GM23338 (cell line): ENCODE data around the gene MERTK.

Experiments used
- CREB1 ChIP-seq: fragments of 250-450 bp; sonication (Bioruptor Pico); IDR thresholded peaks from 2 replicates; pipeline ENCODE4 v1.5.0; 2020; ENCODE audit warnings: low read depth, mild to moderate bottlenecking, moderate library complexity
- CTCF ChIP-seq, 2 experiments: fragments of 200-600 bp in 1 of 2; sonication (generic) in 1 of 2; conservative IDR thresholded peaks; 2 replicates each; pipeline versions ENCODE4 v1.5.1 to v1.6.1; 2016 to 2017; ENCODE audit warnings: antibody characterized with exemption in 2 of 2, low read depth in 2 of 2, mild to moderate bottlenecking in 2 of 2, moderate library complexity in 1 of 2
- ETS1 ChIP-seq: IDR thresholded peaks from 2 replicates; pipeline ENCODE4 v1.6.1; 2016; ENCODE audit warnings: antibody characterized with exemption
- EZH2 ChIP-seq: fragments of 200-600 bp; sonication (generic); IDR thresholded peaks from one replicate; pipeline ENCODE4 v1.8.0; 2017; ENCODE audit warnings: antibody characterized with exemption, mild to moderate bottlenecking, low read depth; ENCODE audit not compliant: unreplicated experiment
- EZH2phosphoT487 ChIP-seq: fragments of 200-600 bp; sonication (generic); IDR thresholded peaks from one replicate; pipeline ENCODE4 v1.8.1; 2018; ENCODE audit warnings: antibody characterized with exemption; ENCODE audit not compliant: unreplicated experiment
- JUNB ChIP-seq: IDR thresholded peaks from one replicate; pipeline ENCODE4 v1.6.1; 2016; ENCODE audit warnings: antibody characterized with exemption; ENCODE audit not compliant: unreplicated experiment
- NANOG ChIP-seq: IDR thresholded peaks from 2 replicates; pipeline ENCODE4 v1.6.1; 2016; ENCODE audit warnings: antibody characterized with exemption, borderline replicate concordance
- POLR2AphosphoS5 ChIP-seq: IDR thresholded peaks from 2 replicates; pipeline ENCODE4 v1.6.1; 2016; ENCODE audit warnings: antibody characterized with exemption, low read depth
- REST ChIP-seq: IDR thresholded peaks from one replicate; pipeline ENCODE4 v1.6.1; 2018; ENCODE audit warnings: antibody characterized with exemption; ENCODE audit not compliant: unreplicated experiment
- STAT1 ChIP-seq: IDR thresholded peaks from one replicate; pipeline ENCODE4 v1.6.1; 2016; ENCODE audit warnings: antibody characterized with exemption; ENCODE audit not compliant: unreplicated experiment
- ZNF331 ChIP-seq: fragments of 250-450 bp; sonication (Bioruptor Pico); IDR thresholded peaks from 2 replicates; pipeline ENCODE4 v1.5.0; 2020; ENCODE audit warnings: low read depth, mild to moderate bottlenecking, moderate library complexity
- ZNF462 ChIP-seq: fragments of 250-450 bp; sonication (Bioruptor Pico); IDR thresholded peaks from 2 replicates; pipeline ENCODE4 v1.5.0; 2020; ENCODE audit warnings: mild to moderate bottlenecking, moderate library complexity

GRCh38 chr2:111930409-111930808 is 32.0 kb downstream of the MERTK start:
- TF ChIP-seq EZH2phosphoT487 (no peak), JUNB (no peak), CTCF (conservative IDR thresholded peaks at IDR 0.05; ENCODE audit: low read depth in 2 of 2) (no peak), EZH2 (no peak), CREB1 (CRISPR knock-in tag) (no peak), REST (no peak), POLR2AphosphoS5 (no peak), ZNF331 (CRISPR knock-in tag) (no peak), ETS1 (no peak), STAT1 (no peak), ZNF462 (CRISPR knock-in tag) (no peak), NANOG (no peak)
